ENCODE results near the gene KYNU.
"Not testable (repeated sequence)": the region's sequence is repeated elsewhere in the genome, so short reads cannot be mapped to it uniquely, and the experiment has no call there.

The KYNU gene

GRCh38 chr2:142871396-142871795, 6.1 kb upstream of the KYNU start:
- DNase-seq (ENCODE audit: low read depth): no peak

GRCh38 chr2:142872882-142873724, 4.4 kb upstream of the KYNU start:
- DNase-seq (ENCODE audit: low read depth): no peak

- no peak for DNase-seq (ENCODE audit: low read depth)
Observed at GRCh38 chr2:142873831-142874287, 3.6 kb upstream of the KYNU start.

GRCh38 chr2:142874293-142874814, 3.1 kb upstream of the KYNU start:
- DNase-seq (ENCODE audit: low read depth): no peak

- DNase-seq (ENCODE audit: low read depth): no peak
Observed at GRCh38 chr2:142875010-142875409, 2.5 kb upstream of the KYNU start.

- DNase-seq (ENCODE audit: low read depth): no peak
Observed at GRCh38 chr2:142875652-142876051, 1.8 kb upstream of the KYNU start.

- DNase-seq (ENCODE audit: low read depth): no peak
Observed at GRCh38 chr2:142876423-142876822, 1.0 kb upstream of the KYNU start.

GRCh38 chr2:142878031-142878678, 691 bp downstream of the KYNU start:
- no peak for DNase-seq (ENCODE audit: low read depth)

GRCh38 chr2:142879151-142879550, 1.7 kb downstream of the KYNU start:
- no peak for DNase-seq (ENCODE audit: low read depth)

GRCh38 chr2:142880279-142880678, 2.8 kb downstream of the KYNU start:
- DNase-seq (ENCODE audit: low read depth): no peak

- no peak for DNase-seq (ENCODE audit: low read depth)
Observed at GRCh38 chr2:142881619-142882018, 4.2 kb downstream of the KYNU start.

GRCh38 chr2:142882500-142882899, 5.0 kb downstream of the KYNU start:
- not testable (repeated sequence) for DNase-seq (ENCODE audit: low read depth)

GRCh38 chr2:142883526-142883925, 6.1 kb downstream of the KYNU start:
- no peak for DNase-seq (ENCODE audit: low read depth)

- DNase-seq (ENCODE audit: low read depth): no peak
Observed at GRCh38 chr2:142885543-142885942, 8.1 kb downstream of the KYNU start.

- DNase-seq (ENCODE audit: low read depth): no peak
Observed at GRCh38 chr2:142892715-142893114, 15.3 kb downstream of the KYNU start.

- no peak for DNase-seq (ENCODE audit: low read depth)
Observed at GRCh38 chr2:142893241-142893640, 15.8 kb downstream of the KYNU start.

- DNase-seq (ENCODE audit: low read depth): no peak
Observed at GRCh38 chr2:142897807-142898206, 20.3 kb downstream of the KYNU start.

- not testable (repeated sequence) for DNase-seq (ENCODE audit: low read depth)
Observed at GRCh38 chr2:142900327-142900726, 22.9 kb downstream of the KYNU start.

- no peak for DNase-seq (ENCODE audit: low read depth)
Observed at GRCh38 chr2:142901780-142902179, 24.3 kb downstream of the KYNU start.

GRCh38 chr2:142903726-142904125, 26.3 kb downstream of the KYNU start:
- not testable (repeated sequence) for DNase-seq (ENCODE audit: low read depth)

- DNase-seq (ENCODE audit: low read depth): no peak
Observed at GRCh38 chr2:142907653-142908052, 30.2 kb downstream of the KYNU start.

- no peak for DNase-seq (ENCODE audit: low read depth)
Observed at GRCh38 chr2:142914507-142915313, 37.2 kb downstream of the KYNU start.
